K562 (cell line): ENCODE results near the gene XKR7. TPM values are rescaled to one million over a fixed set of nuclear protein-coding genes. Genes with fewer than 3 reads are reported as not detected.

Experiments used
- CREB3L1 ChIP-seq: fragments of 450-650 bp; IDR thresholded peaks from 2 replicates; pipeline ENCODE4 v1.6.1; 2014; ENCODE audit warnings: low read depth, mild to moderate bottlenecking, moderate library complexity, borderline replicate concordance
- EP300 ChIP-seq: IDR thresholded peaks from 2 replicates; pipeline ENCODE4 v1.6.1; 2012; ENCODE audit warnings: low read length, improper control_type of control experiment
- GTF2E2 ChIP-seq: fragments of 200-800 bp; sonication (Bioruptor generic); IDR thresholded peaks from 2 replicates; pipeline ENCODE4 v1.6.1; 2016; ENCODE audit warnings: missing genetic modification characterization, missing compliant biosample characterization
- MAFF ChIP-seq: IDR thresholded peaks from 2 replicates; pipeline ENCODE4 v1.6.1; 2012; ENCODE audit warnings: low read length, improper control_type of control experiment
- PML ChIP-seq: IDR thresholded peaks from 2 replicates; pipeline ENCODE4 v1.6.1; 2012; ENCODE audit warnings: low read length, inconsistent platforms
- SMAD2 ChIP-seq: fragments of 150-350 bp; IDR thresholded peaks from 2 replicates; pipeline ENCODE4 v1.6.1; 2014; ENCODE audit warnings: low read depth, mild to moderate bottlenecking, low read length
- SP1 ChIP-seq: sonication (generic); formaldehyde crosslinking; IDR thresholded peaks from 2 replicates; pipeline ENCODE4 v1.8.1; 2022; ENCODE audit warnings: mild to moderate bottlenecking, missing genetic modification reagents
- TAF9B ChIP-seq: fragments of 450-650 bp; IDR thresholded peaks from 2 replicates; pipeline ENCODE4 v1.6.1; 2018; ENCODE audit warnings: mild to moderate bottlenecking; ENCODE audit not compliant: partially characterized antibody
- USF1 ChIP-seq: sonication (generic); formaldehyde crosslinking; IDR thresholded peaks from 2 replicates; pipeline ENCODE4 v1.9.0; 2022; ENCODE audit warnings: mild to moderate bottlenecking, missing genetic modification reagents
- ZNF143 ChIP-seq: sonication (generic); formaldehyde crosslinking; IDR thresholded peaks from 2 replicates; pipeline ENCODE4 v1.9.0; 2022; ENCODE audit warnings: mild to moderate bottlenecking, missing genetic modification reagents
- ZNF449 ChIP-seq: fragments of 250-450 bp; sonication (Bioruptor Pico); IDR thresholded peaks from 2 replicates; pipeline ENCODE4 v1.8.0; 2022; ENCODE audit warnings: moderate library complexity, mild to moderate bottlenecking, inconsistent platforms
- ZNF785 ChIP-seq: fragments of 250-450 bp; sonication (Bioruptor Pico); IDR thresholded peaks from 2 replicates; pipeline ENCODE4 v1.4.0; 2020; ENCODE audit warnings: mild to moderate bottlenecking
- polyA plus RNA-seq, 8 experiments: library from polyadenylated mRNA; depleted of rRNA in 4 of 8; stranded (reverse) in 5 of 8; unstranded in 3 of 8; fragments of >200 nt; fragmentation: Nextera tagmentation in 2 of 8; fragmentation: Illumina TruSeq in 1 of 8; extraction: Ambion mirVana in 2 of 8; extraction: Trizol in 1 of 8; gene quantifications; 2 replicates each; pipeline versions ENCODE4 v1.2.1 to v1.2.3, GENCODE V29; 2011 to 2014; ENCODE audit warnings: inconsistent platforms in 1 of 8, missing spikeins in 1 of 8
- total RNA-seq, 7 experiments: library from RNA; depleted of rRNA in 6 of 7; stranded (reverse); fragments of >200 nt in 6 of 7; fragmentation: Illumina TruSeq in 2 of 7; extraction: Trizol in 2 of 7; gene quantifications; 2 replicates each; pipeline versions ENCODE4 v1.2.1 to v1.2.3, GENCODE V29; 2011 to 2021; ENCODE audit warnings: low replicate concordance in 1 of 7
- TF ChIP-seq, protein P1 (sequence below), 2 experiments: fragments of 450-650 bp; conservative IDR thresholded peaks; 2 replicates each; pipeline ENCODE4 v1.6.1; 2017; ENCODE audit warnings: mild to moderate bottlenecking in 2 of 2, moderate library complexity in 2 of 2
- TF ChIP-seq, protein P2 (sequence below): sonication (generic); formaldehyde crosslinking; IDR thresholded peaks from 2 replicates; pipeline ENCODE4 v1.8.0; 2022; ENCODE audit warnings: mild to moderate bottlenecking, missing genetic modification reagents
- TF ChIP-seq, protein P3 (sequence below): sonication (generic); formaldehyde crosslinking; IDR thresholded peaks from 2 replicates; pipeline ENCODE4 v1.8.0; 2023; ENCODE audit warnings: mild to moderate bottlenecking, missing genetic modification reagents

XKR7 gene
- total and polyA plus RNA-seq, 9 of the 15 experiments (the other 6 are each of a cell fraction or from before 2014, with no cell fraction given) = 0.02 TPM; not detected in 8

DNA sequence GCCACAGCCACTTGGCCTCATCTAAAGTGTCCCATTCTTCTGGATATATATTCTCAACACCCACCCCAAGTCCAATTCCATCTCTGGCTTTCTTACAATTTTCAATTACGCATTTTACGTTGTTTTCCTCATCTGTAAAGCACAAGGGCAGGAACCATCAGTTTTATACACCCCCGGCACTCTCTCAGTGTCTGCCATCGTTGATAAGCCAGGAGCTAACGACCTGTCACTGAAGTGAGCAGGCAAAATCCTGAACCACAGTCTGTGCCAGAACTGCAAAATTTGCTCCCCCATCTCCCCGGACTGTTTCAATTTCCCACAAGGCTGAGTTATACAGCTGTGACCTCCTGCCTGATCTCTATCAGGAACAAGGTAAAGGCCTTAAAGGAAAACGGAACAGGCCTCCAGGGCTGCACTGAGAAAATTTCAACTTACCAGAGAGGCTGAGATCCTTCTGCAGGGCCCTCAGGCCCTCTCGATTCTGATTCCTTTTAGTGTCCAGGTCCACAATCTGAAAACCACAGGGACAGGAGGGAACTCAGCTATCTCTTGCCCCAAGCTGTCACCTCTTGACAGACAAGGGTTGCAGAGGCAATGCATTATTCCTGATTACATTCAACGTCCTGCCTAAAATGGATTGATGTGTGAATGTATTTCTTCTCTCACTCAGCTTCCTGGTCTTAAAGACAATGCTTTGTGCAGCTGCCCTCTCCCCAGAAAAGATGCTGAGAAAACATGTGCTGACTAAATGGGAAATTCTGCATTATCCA, 17.9 kb upstream of the XKR7 start (continued):
- TF ChIP-seq, protein P1, sequence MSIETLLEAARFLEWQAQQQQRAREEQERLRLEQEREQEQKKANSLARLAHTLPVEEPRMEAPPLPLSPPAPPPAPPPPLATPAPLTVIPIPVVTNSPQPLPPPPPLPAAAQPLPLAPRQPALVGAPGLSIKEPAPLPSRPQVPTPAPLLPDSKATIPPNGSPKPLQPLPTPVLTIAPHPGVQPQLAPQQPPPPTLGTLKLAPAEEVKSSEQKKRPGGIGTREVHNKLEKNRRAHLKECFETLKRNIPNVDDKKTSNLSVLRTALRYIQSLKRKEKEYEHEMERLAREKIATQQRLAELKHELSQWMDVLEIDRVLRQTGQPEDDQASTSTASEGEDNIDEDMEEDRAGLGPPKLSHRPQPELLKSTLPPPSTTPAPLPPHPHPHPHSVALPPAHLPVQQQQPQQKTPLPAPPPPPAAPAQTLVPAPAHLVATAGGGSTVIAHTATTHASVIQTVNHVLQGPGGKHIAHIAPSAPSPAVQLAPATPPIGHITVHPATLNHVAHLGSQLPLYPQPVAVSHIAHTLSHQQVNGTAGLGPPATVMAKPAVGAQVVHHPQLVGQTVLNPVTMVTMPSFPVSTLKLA (conservative IDR thresholded peaks at IDR 0.05) = peak in 1 of 2 experiments; percentile 60; a peak in 1 of 4 replicates
- TF ChIP-seq ZNF143 (CRISPR knock-in tag) (no peak), EP300 (peak; percentile 66; the same call in 1 of the 2 replicates), ZNF785 (CRISPR knock-in tag) (no peak), ZNF449 (CRISPR knock-in tag) (no peak), PML (peak; percentile 89), TAF9B (no peak), USF1 (CRISPR knock-in tag) (no peak), SP1 (CRISPR knock-in tag) (no peak), CREB3L1 (no peak), SMAD2 (no peak), MAFF (no peak), GTF2E2 (tag) (peak; percentile 41; the same call in 1 of the 2 replicates)
- TF ChIP-seq, protein P2, sequence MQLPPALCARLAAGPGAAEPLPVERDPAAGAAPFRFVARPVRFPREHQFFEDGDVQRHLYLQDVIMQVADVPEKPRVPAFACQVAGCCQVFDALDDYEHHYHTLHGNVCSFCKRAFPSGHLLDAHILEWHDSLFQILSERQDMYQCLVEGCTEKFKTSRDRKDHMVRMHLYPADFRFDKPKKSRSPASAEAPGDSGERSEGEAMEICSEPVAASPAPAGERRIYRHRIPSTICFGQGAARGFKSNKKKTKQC (CRISPR knock-in tag) = no peak
- TF ChIP-seq, protein P3, sequence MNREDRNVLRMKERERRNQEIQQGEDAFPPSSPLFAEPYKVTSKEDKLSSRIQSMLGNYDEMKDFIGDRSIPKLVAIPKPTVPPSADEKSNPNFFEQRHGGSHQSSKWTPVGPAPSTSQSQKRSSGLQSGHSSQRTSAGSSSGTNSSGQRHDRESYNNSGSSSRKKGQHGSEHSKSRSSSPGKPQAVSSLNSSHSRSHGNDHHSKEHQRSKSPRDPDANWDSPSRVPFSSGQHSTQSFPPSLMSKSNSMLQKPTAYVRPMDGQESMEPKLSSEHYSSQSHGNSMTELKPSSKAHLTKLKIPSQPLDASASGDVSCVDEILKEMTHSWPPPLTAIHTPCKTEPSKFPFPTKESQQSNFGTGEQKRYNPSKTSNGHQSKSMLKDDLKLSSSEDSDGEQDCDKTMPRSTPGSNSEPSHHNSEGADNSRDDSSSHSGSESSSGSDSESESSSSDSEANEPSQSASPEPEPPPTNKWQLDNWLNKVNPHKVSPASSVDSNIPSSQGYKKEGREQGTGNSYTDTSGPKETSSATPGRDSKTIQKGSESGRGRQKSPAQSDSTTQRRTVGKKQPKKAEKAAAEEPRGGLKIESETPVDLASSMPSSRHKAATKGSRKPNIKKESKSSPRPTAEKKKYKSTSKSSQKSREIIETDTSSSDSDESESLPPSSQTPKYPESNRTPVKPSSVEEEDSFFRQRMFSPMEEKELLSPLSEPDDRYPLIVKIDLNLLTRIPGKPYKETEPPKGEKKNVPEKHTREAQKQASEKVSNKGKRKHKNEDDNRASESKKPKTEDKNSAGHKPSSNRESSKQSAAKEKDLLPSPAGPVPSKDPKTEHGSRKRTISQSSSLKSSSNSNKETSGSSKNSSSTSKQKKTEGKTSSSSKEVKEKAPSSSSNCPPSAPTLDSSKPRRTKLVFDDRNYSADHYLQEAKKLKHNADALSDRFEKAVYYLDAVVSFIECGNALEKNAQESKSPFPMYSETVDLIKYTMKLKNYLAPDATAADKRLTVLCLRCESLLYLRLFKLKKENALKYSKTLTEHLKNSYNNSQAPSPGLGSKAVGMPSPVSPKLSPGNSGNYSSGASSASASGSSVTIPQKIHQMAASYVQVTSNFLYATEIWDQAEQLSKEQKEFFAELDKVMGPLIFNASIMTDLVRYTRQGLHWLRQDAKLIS (CRISPR knock-in tag) = no peak
